Erythroblast (primary cell): ENCODE measurements around the gene SMOC2.

ENCODE experiments used
- GATA1 ChIP-seq: IDR thresholded peaks from 2 replicates; pipeline ENCODE4 v1.6.1; 2011; ENCODE audit warnings: low read depth, mild to moderate bottlenecking, control low read depth, low read length, moderate library complexity
- POLR2A ChIP-seq: IDR thresholded peaks from 2 replicates; pipeline ENCODE4 v1.6.1; 2011; ENCODE audit warnings: mild to moderate bottlenecking, low read length

DNA sequence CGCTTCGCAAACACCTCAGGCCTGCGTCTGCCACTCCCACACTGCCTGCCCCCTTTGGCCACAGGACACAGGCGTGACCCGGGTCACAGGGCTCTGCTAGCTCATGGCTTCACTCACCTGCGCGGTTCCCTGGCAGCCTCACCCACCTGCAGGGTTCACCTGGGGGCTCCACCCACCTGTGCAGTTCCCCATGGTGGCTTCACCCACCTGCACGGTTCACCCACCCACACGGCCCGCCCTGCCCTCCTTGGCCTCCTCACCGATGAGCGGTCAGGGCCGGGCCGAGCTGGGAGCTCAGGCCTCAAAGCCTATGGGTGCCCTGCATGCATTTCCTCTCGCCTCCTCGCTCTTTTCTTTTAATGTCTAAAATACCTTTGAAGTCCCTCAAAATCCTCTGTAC lies 54.7 kb downstream of the SMOC2 start:
- TF ChIP-seq POLR2A (no peak), GATA1 (no peak)
